CD4-positive, alpha-beta T cell treated with Interleukin-17A for 1 hour (primary cell): ENCODE measurements around the gene MT1HL1.
"Not testable (repeated sequence)": the region's sequence is repeated elsewhere in the genome, so short reads cannot be mapped to it uniquely, and the experiment has no call there.

Source experiments
- DNase-seq: peaks from one replicate; pipeline ENCODE4 v3.0.0-alpha.2; 2020

The MT1HL1 gene

GRCh38 chr1:237013608-237014007 is 9.4 kb upstream of the MT1HL1 start:
- DNase-seq, result no peak

- DNase-seq, result no peak
These were observed 8.6 kb upstream of the MT1HL1 start for GRCh38 chr1:237012788-237013383.

- DNase-seq, result no peak
These were observed 8.1 kb upstream of the MT1HL1 start for GRCh38 chr1:237012361-237012760.

- no peak for DNase-seq
These were observed 7.2 kb upstream of the MT1HL1 start for GRCh38 chr1:237011432-237011831.

- DNase-seq, result no peak
These were observed 5.4 kb upstream of the MT1HL1 start for GRCh38 chr1:237009611-237010010.

GRCh38 chr1:237007147-237007881 is 3.1 kb upstream of the MT1HL1 start:
- no peak for DNase-seq

GRCh38 chr1:237005674-237006073 is 1.4 kb upstream of the MT1HL1 start:
- DNase-seq, result no peak

- no peak for DNase-seq
These were observed 725 bp downstream of the MT1HL1 start for GRCh38 chr1:237003516-237003915.

GRCh38 chr1:237000191-237000590 is 4.0 kb downstream of the MT1HL1 start:
- no peak for DNase-seq

- DNase-seq, result no peak
These were observed 5.7 kb downstream of the MT1HL1 start for GRCh38 chr1:236998546-236998945.

- no peak for DNase-seq
These were observed 6.4 kb downstream of the MT1HL1 start for GRCh38 chr1:236997882-236998281.

- no peak for DNase-seq
These were observed 6.9 kb downstream of the MT1HL1 start for GRCh38 chr1:236997361-236997760.

- DNase-seq, result no peak
These were observed 9.8 kb downstream of the MT1HL1 start for GRCh38 chr1:236994450-236994849.

- no peak for DNase-seq
These were observed 11.8 kb downstream of the MT1HL1 start for GRCh38 chr1:236992449-236992848.

- no peak for DNase-seq
These were observed 14.2 kb downstream of the MT1HL1 start for GRCh38 chr1:236990052-236990445.

GRCh38 chr1:236989290-236990051 is 14.8 kb downstream of the MT1HL1 start:
- no peak for DNase-seq

- no peak for DNase-seq
These were observed 20.4 kb downstream of the MT1HL1 start for GRCh38 chr1:236983818-236984217.

- DNase-seq, result no peak
These were observed 21.9 kb downstream of the MT1HL1 start for GRCh38 chr1:236982380-236982779.

GRCh38 chr1:236981431-236981830 is 22.8 kb downstream of the MT1HL1 start:
- DNase-seq, result not testable (repeated sequence)

- no peak for DNase-seq
These were observed 23.6 kb downstream of the MT1HL1 start for GRCh38 chr1:236980673-236981072.

GRCh38 chr1:236979149-236979900 is 24.9 kb downstream of the MT1HL1 start:
- DNase-seq, result no peak

GRCh38 chr1:236978740-236979139 is 25.5 kb downstream of the MT1HL1 start:
- DNase-seq, result no peak

GRCh38 chr1:236975461-236975860 is 28.8 kb downstream of the MT1HL1 start:
- no peak for DNase-seq
